Ovary (tissue), 9 donors: ENCODE data around the gene QSOX1. TPM values are rescaled to one million over a fixed set of nuclear protein-coding genes. Genes with fewer than 3 reads are reported as not detected.

ENCODE experiments used
- DNase-seq, 5 donors: peaks; one replicate each; pipeline ENCODE4 v3.0.0-alpha.2; 2019 to 2020
- H3K27ac ChIP-seq, 2 donors: fragments of 200-600 bp; one replicate each; pipeline versions ENCODE4 v1.5.1 to v1.8.0; 2019 to 2022
- H3K27me3 ChIP-seq: fragments of 200-600 bp; one replicate; pipeline ENCODE4 v1.8.0; 2022
- H3K36me3 ChIP-seq: fragments of 200-600 bp; sonication (generic); one replicate; pipeline ENCODE4 v1.5.1; 2019
- H3K4me1 ChIP-seq: one replicate; pipeline ENCODE4 v1.8.1; 2013; ENCODE audit warnings: mild to moderate bottlenecking, moderate library complexity; ENCODE audit not compliant: insufficient read depth
- H3K4me3 ChIP-seq: fragments of 200-600 bp; sonication (generic); one replicate; pipeline ENCODE4 v1.5.1; 2017
- H3K9me3 ChIP-seq, 2 donors: fragments of 200-600 bp in 1 of 2; sonication (generic) in 1 of 2; one replicate each; pipeline versions ENCODE4 v1.5.1 to v1.8.1; 2013 to 2019; ENCODE audit warnings: mild to moderate bottlenecking in 1 of 2, moderate library complexity in 1 of 2
- EP300 ChIP-seq: sonication (generic); formaldehyde crosslinking; IDR thresholded peaks from one replicate; pipeline ENCODE4 v1.6.1; 2017; ENCODE audit warnings: antibody characterized with exemption
- POLR2A ChIP-seq: fragments of 450-650 bp; IDR thresholded peaks from one replicate; pipeline ENCODE4 v1.6.1; 2017; ENCODE audit warnings: antibody characterized with exemption, mild to moderate bottlenecking, moderate library complexity
- WGBS, 3 donors: extraction: QIAGEN DNeasy Blood & Tissue Kit in 1 of 3; methylation state at CpG; one replicate each; pipeline versions ENCODE4 v1.1.5 to v1.1.7; 2013 to 2017; 5-methylcytosine and 5-hydroxymethylcytosine counted together
- intact Hi-C, 4 donors: fragments of 100-400 bp; cut with DNase I; formaldehyde crosslinking; loops; one replicate each; pipeline versions ENCODE4 v1.11.0 to v1.15.1; 2022 to 2023
- polyA plus RNA-seq, 2 donors: library from polyadenylated mRNA; stranded (reverse); fragments of 200-250 nt in 1 of 2; fragments of 350-450 nt in 1 of 2; fragmentation: Illumina TruSeq in 1 of 2; extraction: RNeasy Lipid Tissue Mini Kit (QIAGEN cat#74804) in 1 of 2; gene quantifications; one replicate each; pipeline ENCODE4 v1.2.3, GENCODE V29; 2013 to 2014
- total RNA-seq, 7 donors: library from RNA; depleted of rRNA in 2 of 7; stranded (reverse); fragments of >200 nt in 2 of 7; fragmentation: NEBNext Ultra II Directional in 3 of 7; extraction: Animal tissue kit (Norgen Biotek cat#: 25700) in 3 of 7; gene quantifications; one replicate each; pipeline versions ENCODE4 v1.1.0 to v1.2.4, GENCODE V29; 2016 to 2023
- TF ChIP-seq, protein P1 (sequence below), 3 donors: fragments of 450-650 bp in 2 of 3; fragments of 200-600 bp in 1 of 3; IDR thresholded peaks; one replicate each; pipeline versions ENCODE4 v1.5.1 to v1.8.0; 2016 to 2022; ENCODE audit warnings: antibody characterized with exemption in 3 of 3, mild to moderate bottlenecking in 1 of 3
- donor health status: DM: no; HTN: no; CAD: no; lungs with moderate emphysema.
- donor health status: DM: no; HTN: no; CAD: no.
- donor health status: Bipolar disorder and iron deficiency.
- donor health status: DM: yes; HTN: yes; CAD: no.
- donor health status: DM: no; HTN: no; CAD: no.
- donor health status: DM: yes; HTN: yes; CAD: no.

Gene QSOX1
- total and polyA plus RNA-seq, 9 donors, result 57.8 to 475 (median 155) TPM

DNA sequence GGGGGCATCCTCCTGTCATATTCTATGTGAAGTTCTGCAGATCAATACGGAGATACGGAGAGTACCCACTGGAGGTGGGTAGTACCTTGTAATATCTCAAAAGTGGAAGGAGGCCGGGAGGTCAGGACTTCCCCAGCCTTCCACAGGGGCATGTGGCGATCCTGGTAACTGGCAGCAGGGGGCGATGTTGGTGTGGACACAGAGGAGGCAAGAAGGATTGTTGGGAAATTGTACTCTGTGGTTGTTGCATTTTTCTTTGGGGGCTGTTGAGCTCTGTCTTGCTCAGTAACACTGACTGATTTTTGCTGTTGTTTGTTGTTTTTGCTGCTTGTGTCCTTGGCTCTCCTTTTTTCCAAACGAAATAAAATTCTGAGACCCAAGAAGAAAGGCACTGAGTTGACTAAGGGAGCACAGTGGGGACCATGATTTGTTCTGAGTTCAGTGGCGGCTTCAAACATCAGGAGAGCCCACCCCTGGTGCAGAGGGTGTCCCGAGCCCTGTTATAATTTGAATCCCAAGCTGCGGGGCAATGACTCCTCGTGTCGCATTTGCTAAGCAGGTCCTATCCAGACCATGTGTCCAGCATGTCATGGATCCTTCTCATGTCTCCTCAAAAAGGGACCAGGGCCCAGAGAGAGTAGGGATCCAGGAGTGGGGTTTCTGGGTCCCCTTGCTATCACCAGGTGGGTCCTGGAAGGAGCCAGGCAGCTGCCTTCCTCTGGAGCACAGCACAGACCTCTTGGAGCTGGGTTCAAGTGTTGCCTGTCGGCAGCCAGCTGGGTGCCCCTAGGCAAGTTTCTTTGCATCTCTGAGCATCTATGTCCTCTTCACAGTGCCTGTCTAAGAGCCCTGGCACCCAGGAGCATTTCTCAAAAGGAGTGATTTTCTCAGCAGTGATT, 98.2 kb downstream of the QSOX1 start:
- intact Hi-C loops, result loop anchor here in 1 of 4 donors (10.0 kb wide), 1 partner anchor 222 kb away; no protein-coding TSS in a partner anchor
- Histone ChIP-seq H3K27me3 (no peaks in the 10 kb centered on the region), H3K4me1 (no peaks in the 10 kb centered on the region), H3K4me3 (no peak overlapping the region), H3K27ac (no peak overlapping the region), H3K36me3 (no peaks in the 10 kb centered on the region), H3K9me3 (no peaks in the 10 kb centered on the region)
- WGBS, 3 donors, result 70 to 75% (median 73%) methylated on average over 12 of the region's 12 CpGs
- TF ChIP-seq POLR2A, result no peak
- TF ChIP-seq EP300, result no peak
- TF ChIP-seq, protein P1, sequence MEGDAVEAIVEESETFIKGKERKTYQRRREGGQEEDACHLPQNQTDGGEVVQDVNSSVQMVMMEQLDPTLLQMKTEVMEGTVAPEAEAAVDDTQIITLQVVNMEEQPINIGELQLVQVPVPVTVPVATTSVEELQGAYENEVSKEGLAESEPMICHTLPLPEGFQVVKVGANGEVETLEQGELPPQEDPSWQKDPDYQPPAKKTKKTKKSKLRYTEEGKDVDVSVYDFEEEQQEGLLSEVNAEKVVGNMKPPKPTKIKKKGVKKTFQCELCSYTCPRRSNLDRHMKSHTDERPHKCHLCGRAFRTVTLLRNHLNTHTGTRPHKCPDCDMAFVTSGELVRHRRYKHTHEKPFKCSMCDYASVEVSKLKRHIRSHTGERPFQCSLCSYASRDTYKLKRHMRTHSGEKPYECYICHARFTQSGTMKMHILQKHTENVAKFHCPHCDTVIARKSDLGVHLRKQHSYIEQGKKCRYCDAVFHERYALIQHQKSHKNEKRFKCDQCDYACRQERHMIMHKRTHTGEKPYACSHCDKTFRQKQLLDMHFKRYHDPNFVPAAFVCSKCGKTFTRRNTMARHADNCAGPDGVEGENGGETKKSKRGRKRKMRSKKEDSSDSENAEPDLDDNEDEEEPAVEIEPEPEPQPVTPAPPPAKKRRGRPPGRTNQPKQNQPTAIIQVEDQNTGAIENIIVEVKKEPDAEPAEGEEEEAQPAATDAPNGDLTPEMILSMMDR (IDR thresholded peaks at IDR 0.05), result no peak
- DNase-seq, result peak in 1 of 5 donors; percentile 53

Other genes starting within 250 kb of the QSOX1 start
- 10 to 100 TPM; 38.7 to 69.4 (median 55.2) TPM for gene CEP350, start 200.1 kb upstream of the QSOX1 start, total RNA-seq
- 10 to 100 TPM in 1 of 2 donors, 1 to 10 TPM in 1; 7.9 to 16.2 TPM for gene CEP350, start 200.1 kb upstream of the QSOX1 start, polyA plus RNA-seq
- gene LHX4, start 75.4 kb downstream of the QSOX1 start, total RNA-seq, result not detected
- gene LHX4, start 75.4 kb downstream of the QSOX1 start, polyA plus RNA-seq, result under 1 TPM; 0.05 to 0.10 TPM